Retinal pigment epithelial cell (primary cell): ENCODE results near the gene TESMIN.
A peak's percentile ranks its signal among the peaks of the same experiment; 100 is the strongest.

Experiments
- DNase-seq: peaks from one replicate; pipeline ENCODE4 v3.0.0-alpha.2; 2010; ENCODE audit warnings: low read depth
- H3K4me3 ChIP-seq: 2 replicates; pipeline ENCODE4 v1.5.1; 2011; ENCODE audit warnings: mild to moderate bottlenecking, low read length, control low read depth, moderate library complexity
- CTCF ChIP-seq: conservative IDR thresholded peaks from 2 replicates; pipeline ENCODE4 v1.5.1; 2011; ENCODE audit warnings: low read depth, low read length, control low read depth, inconsistent platforms

The TESMIN gene

DNA sequence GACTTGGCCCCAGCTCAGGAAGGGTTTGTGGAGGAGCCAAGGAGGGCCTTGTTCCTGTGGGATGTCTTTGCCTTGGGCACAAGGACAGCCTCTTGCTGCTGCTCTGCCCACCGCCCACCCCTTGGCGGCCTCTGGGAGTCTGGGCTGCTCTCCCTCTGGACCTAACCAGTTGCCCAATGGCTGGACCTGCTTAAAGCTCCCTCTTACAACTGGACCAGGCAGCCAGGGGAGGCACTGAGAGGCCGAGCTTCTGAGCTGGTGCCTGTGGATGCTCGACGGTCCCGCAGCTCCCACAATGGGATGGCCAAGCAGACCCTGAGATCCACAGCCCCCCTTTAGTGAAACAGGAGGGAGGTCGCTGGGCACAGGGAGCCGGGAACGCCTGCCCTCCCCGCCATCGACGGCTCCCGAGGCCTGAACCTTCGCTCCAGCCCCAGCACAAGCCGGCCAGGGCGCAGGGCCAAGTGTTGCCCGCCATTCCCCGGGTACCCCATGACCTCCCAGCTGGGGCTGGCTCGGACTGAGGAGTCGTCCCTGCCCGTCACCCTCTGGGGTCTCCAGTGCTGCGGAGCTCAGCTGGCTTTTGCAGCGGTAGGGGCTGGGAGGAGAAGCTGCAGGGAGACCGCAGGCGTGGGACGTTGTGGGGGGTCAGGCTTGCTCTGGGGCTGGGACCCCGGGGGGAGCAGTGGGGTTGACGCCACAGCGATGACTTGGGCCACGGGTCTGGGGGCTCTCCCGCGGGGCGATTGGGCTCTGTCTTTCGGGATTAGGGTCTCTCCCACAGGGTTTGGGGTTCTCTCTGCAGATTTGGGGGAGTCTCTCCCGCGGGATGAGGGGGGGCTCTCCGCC lies 67.6 kb downstream of the TESMIN start:
- no peak overlapping the region for H3K4me3 ChIP-seq
- no peak for DNase-seq
- TF ChIP-seq CTCF: no peak

GRCh38 chr11:68683121-68683520 lies 68.2 kb downstream of the TESMIN start:
- H3K4me3 ChIP-seq: no peak overlapping the region
- no peak for TF ChIP-seq CTCF

GRCh38 chr11:68682531-68682961 lies 68.8 kb downstream of the TESMIN start:
- H3K4me3 ChIP-seq: no peak overlapping the region
- no peak for DNase-seq
- TF ChIP-seq CTCF: no peak

More at GRCh38 chr11:68683121-68683520, 68.2 kb downstream of the TESMIN start:
- DNase-seq: no peak

GRCh38 chr11:68680541-68681231 lies 70.6 kb downstream of the TESMIN start:
- no peak for DNase-seq
- TF ChIP-seq CTCF: no peak
- no peak overlapping the region for H3K4me3 ChIP-seq

GRCh38 chr11:68678031-68678441 lies 73.3 kb downstream of the TESMIN start:
- H3K4me3 ChIP-seq: no peak overlapping the region
- DNase-seq: no peak
- TF ChIP-seq CTCF: no peak

GRCh38 chr11:68677432-68677831 lies 73.9 kb downstream of the TESMIN start:
- no peak overlapping the region for H3K4me3 ChIP-seq
- DNase-seq: peak; percentile 41
- TF ChIP-seq CTCF: no peak

GRCh38 chr11:68674461-68674860 lies 76.9 kb downstream of the TESMIN start:
- no peak overlapping the region for H3K4me3 ChIP-seq
- no peak for DNase-seq
- TF ChIP-seq CTCF: no peak
